Caco-2 (cell line): ENCODE data around the gene ITPRIP. TPM values are rescaled to one million over a fixed set of nuclear protein-coding genes. Genes with fewer than 3 reads are reported as not detected.

Experiments
- BruUV-seq: library from RNA; stranded (reverse); fragments of 400-500 nt; replicated peaks from 2 replicates; lab custom pipeline; 2021; lab: Mats Ljungman, UMichigan
- CTCF ChIA-PET: fragments of 300-600 bp; sonication (Branson Sonifier 250); formaldehyde crosslinking; loops from one replicate; lab custom pipeline; 2022; ENCODE audit warnings: antibody characterized with exemption; lab: Charles Lee
- POLR2A ChIA-PET: fragments of 300-600 bp; sonication (Branson Sonifier 250); formaldehyde crosslinking; loops from one replicate; lab custom pipeline; 2022; ENCODE audit warnings: antibody characterized with exemption; lab: Charles Lee
- DNase-seq, 2 experiments: peaks; one replicate each; pipeline versions ENCODE4 v3.0.0 to v3.0.0-alpha.2; 2020 to 2022
- H3K27me3 ChIP-seq: replicated peaks from 2 replicates; pipeline ENCODE4 v1.6.0; 2011; ENCODE audit warnings: low read length; ENCODE audit not compliant: control insufficient read depth, insufficient read depth
- H3K36me3 ChIP-seq: 2 replicates; pipeline ENCODE4 v1.5.1; 2011; ENCODE audit warnings: low read length; ENCODE audit not compliant: control insufficient read depth, insufficient read depth
- H3K4me1 ChIP-seq: fragments of 250-450 bp; sonication (Bioruptor Pico); 2 replicates; pipeline ENCODE4 v1.5.1; 2020; ENCODE audit warnings: mild to moderate bottlenecking
- H3K4me3 ChIP-seq: 2 replicates; pipeline ENCODE4 v1.5.1; 2011; ENCODE audit warnings: low read depth, mild to moderate bottlenecking, control low read depth, low read length
- H3K9me3 ChIP-seq: fragments of 250-450 bp; sonication (Bioruptor Pico); 2 replicates; pipeline ENCODE4 v1.5.1; 2020; ENCODE audit warnings: mild to moderate bottlenecking, moderate library complexity
- H3K27ac Mint-ChIP-seq: one replicate; pipeline ENCODE4 v1.8.0; 2022; ENCODE audit warnings: mixed read lengths; ENCODE audit not compliant: unreplicated experiment
- H3K27me3 Mint-ChIP-seq: one replicate; pipeline ENCODE4 v1.8.0; 2022; ENCODE audit warnings: mixed read lengths; ENCODE audit not compliant: insufficient read depth, unreplicated experiment
- H3K36me3 Mint-ChIP-seq: one replicate; pipeline ENCODE4 v1.8.0; 2022; ENCODE audit warnings: mild to moderate bottlenecking, mixed read lengths; ENCODE audit not compliant: insufficient read depth, unreplicated experiment
- H3K4me1 Mint-ChIP-seq: one replicate; pipeline ENCODE4 v1.8.0; 2022; ENCODE audit warnings: low read depth, mixed read lengths; ENCODE audit not compliant: unreplicated experiment
- H3K4me3 Mint-ChIP-seq: one replicate; pipeline ENCODE4 v1.8.0; 2022; ENCODE audit warnings: mild to moderate bottlenecking, moderate library complexity, mixed read lengths; ENCODE audit not compliant: unreplicated experiment
- H3K9me3 Mint-ChIP-seq: one replicate; pipeline ENCODE4 v1.8.0; 2022; ENCODE audit warnings: mixed read lengths; ENCODE audit not compliant: unreplicated experiment
- CTCF ChIP-seq, 2 experiments: fragments of 200-600 bp in 1 of 2; IDR thresholded peaks; 1 replicate in 1 of 2; 2 replicates in 1 of 2; pipeline versions ENCODE4 v1.5.1 to v1.8.0; 2011 to 2022; ENCODE audit warnings: antibody characterized with exemption in 1 of 2, control low read depth in 1 of 2, inconsistent platforms in 1 of 2, low read depth in 1 of 2, low read length in 1 of 2, mild to moderate bottlenecking in 1 of 2, moderate library complexity in 1 of 2; ENCODE audit not compliant: insufficient read depth in 1 of 2, severe bottlenecking in 1 of 2, unreplicated experiment in 1 of 2
- intact Hi-C: fragments of 100-400 bp; cut with micrococcal nuclease; formaldehyde crosslinking; loops from one replicate; pipeline ENCODE4 v1.10.0; 2022; ENCODE audit not compliant: unreplicated experiment
- total RNA-seq: library from RNA; stranded (reverse); gene quantifications from 2 replicates; pipeline ENCODE4 v1.2.3, GENCODE V29; 2022

Gene ITPRIP
- total RNA-seq, 1 experiment from 2014 or later: 3.1 TPM

DNA sequence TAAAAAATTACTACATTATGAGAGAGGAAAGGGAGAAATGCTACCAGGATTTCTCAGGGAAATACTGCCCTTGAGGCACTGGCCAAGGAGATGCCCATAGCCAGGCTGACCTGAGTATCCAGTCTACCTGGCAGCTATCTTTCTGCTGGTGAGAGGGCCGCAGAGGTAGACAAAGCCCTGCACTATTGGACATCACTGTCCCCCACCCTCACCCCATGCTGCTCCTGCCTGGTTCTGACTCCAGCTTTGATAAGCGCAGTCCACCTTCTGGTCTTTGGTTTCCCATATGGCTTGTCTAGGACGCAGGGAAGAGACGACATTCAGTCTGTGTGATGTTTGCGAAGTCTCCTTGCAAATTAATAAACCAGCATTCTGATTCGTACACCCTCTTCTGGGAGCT, 3.7 kb downstream of the ITPRIP start:
- Mint-ChIP-seq H3K4me1 (peaks cover 22% of the 10 kb centered on the region), H3K4me3 (no peak overlapping the region), H3K27ac (no peak overlapping the region), H3K27me3 (no peaks in the 10 kb centered on the region), H3K9me3 (no peaks in the 10 kb centered on the region), H3K36me3 (no peaks in the 10 kb centered on the region)
- no peak for DNase-seq
- no peaks in the 10 kb centered on the region for H3K27me3 ChIP-seq
- POLR2A ChIA-PET: no interaction called here
- intact Hi-C loops: no loop called here
- CTCF ChIA-PET: no interaction called here
- TF ChIP-seq CTCF (IDR thresholded peaks at IDR 0.05; ENCODE audit: insufficient read depth in 1 of 2, low read depth in 1 of 2, low read length in 1 of 2, severe bottlenecking in 1 of 2, unreplicated experiment in 1 of 2): no peak
- BruUV-seq: no TSS peak
- H3K36me3 ChIP-seq: no peaks in the 10 kb centered on the region
- no peaks in the 10 kb centered on the region for H3K9me3 ChIP-seq
- H3K4me1 ChIP-seq: peaks cover 42% of the 10 kb centered on the region
- no peak overlapping the region for H3K4me3 ChIP-seq

DNA sequence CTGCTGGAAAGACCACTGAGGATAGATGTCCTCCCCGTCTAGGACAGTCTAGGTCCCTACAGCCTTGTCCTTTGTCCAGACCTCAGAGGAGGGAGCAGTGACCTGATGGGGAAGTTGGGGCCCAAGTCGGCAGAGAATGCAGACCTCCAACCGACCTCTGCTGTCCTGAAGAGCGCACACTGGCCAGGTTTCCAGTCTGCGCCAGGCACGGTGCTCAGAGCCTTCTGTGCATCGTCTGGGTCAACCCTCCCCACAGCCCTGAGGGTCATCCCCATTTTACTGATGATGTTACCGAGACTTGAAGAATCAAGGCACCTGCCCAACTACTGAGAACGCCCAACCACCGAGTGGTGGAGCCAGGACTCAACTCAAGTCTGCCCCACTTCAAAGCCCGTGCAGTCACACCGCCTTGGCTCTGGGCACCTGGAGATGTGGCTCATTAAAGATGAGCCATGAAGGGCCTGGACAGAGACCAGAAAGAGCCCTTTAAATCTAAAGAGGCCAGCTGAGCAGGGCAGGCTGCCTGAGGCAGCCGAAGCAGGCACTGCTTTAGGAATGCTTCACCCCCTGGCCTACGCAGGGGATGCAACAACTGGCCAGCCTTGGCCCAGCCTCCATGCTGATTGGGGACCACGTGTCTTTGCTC, 4.4 kb downstream of the ITPRIP start:
- Mint-ChIP-seq H3K4me1 (peaks cover 21% of the 10 kb centered on the region), H3K27ac (no peak overlapping the region), H3K9me3 (no peaks in the 10 kb centered on the region), H3K4me3 (no peak overlapping the region), H3K36me3 (no peaks in the 10 kb centered on the region), H3K27me3 (no peaks in the 10 kb centered on the region)
- intact Hi-C loops: no loop called here
- no TSS peak for BruUV-seq
- ChIA-PET CTCF (no interaction called here), POLR2A (no interaction called here)
- DNase-seq: no peak
- no peaks in the 10 kb centered on the region for H3K9me3 ChIP-seq
- no peaks in the 10 kb centered on the region for H3K36me3 ChIP-seq
- no peaks in the 10 kb centered on the region for H3K27me3 ChIP-seq
- H3K4me1 ChIP-seq: peaks cover 36% of the 10 kb centered on the region
- no peak for TF ChIP-seq CTCF (IDR thresholded peaks at IDR 0.05; ENCODE audit: insufficient read depth in 1 of 2, low read depth in 1 of 2, low read length in 1 of 2, severe bottlenecking in 1 of 2, unreplicated experiment in 1 of 2)
- H3K4me3 ChIP-seq: no peak overlapping the region

GRCh38 chr10:104333032-104333727, 5.1 kb downstream of the ITPRIP start:
- Histone ChIP-seq H3K36me3 (no peaks in the 10 kb centered on the region), H3K4me3 (no peak overlapping the region), H3K27me3 (no peaks in the 10 kb centered on the region), H3K9me3 (no peaks in the 10 kb centered on the region), H3K4me1 (peaks cover 36% of the 10 kb centered on the region)
- POLR2A ChIA-PET: no interaction called here
- Mint-ChIP-seq H3K4me3 (no peak overlapping the region), H3K27ac (no peak overlapping the region), H3K36me3 (no peaks in the 10 kb centered on the region), H3K9me3 (no peaks in the 10 kb centered on the region), H3K27me3 (no peaks in the 10 kb centered on the region), H3K4me1 (peaks cover 21% of the 10 kb centered on the region)
- CTCF ChIA-PET: no interaction called here
- no TSS peak for BruUV-seq
- TF ChIP-seq CTCF (IDR thresholded peaks at IDR 0.05; ENCODE audit: insufficient read depth in 1 of 2, low read depth in 1 of 2, low read length in 1 of 2, severe bottlenecking in 1 of 2, unreplicated experiment in 1 of 2): no peak
- intact Hi-C loops: no loop called here
- no peak for DNase-seq
